Measurements from ENCODE around the gene PHF11. TPM values are rescaled to one million over a fixed set of nuclear protein-coding genes. Genes with fewer than 3 reads are reported as not detected.

The PHF11 gene
- polyA plus RNA-seq, 1 donor (not counting 4 experiments of a cell fraction or from before 2014, with no cell fraction given), result 32.9 TPM

DNA sequence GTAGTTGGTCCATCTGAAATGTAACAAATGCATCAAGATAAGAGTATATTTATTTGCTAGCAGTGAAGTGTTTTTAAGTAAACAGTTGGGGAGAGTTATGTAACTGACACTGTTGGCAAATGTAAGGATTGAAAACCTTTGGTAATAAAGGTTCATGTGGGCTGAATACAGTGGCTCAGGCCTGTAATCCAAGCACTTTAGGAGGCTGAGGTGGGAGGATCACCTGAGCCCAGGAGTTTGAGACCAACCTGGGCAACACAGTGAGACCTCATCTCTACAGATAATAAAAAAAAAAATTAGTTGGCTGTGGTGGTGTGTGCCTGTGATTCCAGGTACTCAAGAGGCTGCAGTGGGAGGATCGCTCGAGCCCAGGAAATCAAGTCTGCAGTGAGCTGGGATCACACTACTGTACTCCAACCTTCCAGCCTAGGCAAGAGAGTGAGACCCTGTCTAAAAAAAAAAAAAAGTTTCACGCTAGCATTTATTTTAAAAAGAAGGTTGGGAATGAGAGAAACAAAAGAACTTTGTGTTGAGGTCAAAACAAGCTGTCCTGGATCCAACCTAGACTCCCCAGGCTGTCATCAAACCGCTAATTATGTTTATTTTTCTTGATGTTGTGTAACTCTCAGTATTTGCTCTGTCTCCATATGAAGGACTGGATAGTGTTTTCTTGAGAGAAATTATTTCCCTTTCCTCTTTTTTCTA is 31.0 kb upstream of the PHF11 start:
- H3K4me2 ChIP-seq (ENCODE audit: control insufficient read depth, extremely low read depth, insufficient read depth, low read depth, low read length), result no peak overlapping the region
- no peaks in the 10 kb centered on the region for H3K9me3 ChIP-seq (ENCODE audit: control insufficient read depth, low read depth, low read length)
- no peak overlapping the region for H3K9ac ChIP-seq (ENCODE audit: control insufficient read depth, extremely low read depth, insufficient read depth, low read length)
- H4K20me1 ChIP-seq (ENCODE audit: control insufficient read depth, extremely low read depth, insufficient read depth, low read length), result no peaks in the 10 kb centered on the region
- no peaks in the 10 kb centered on the region for H3K9me1 ChIP-seq (ENCODE audit: control insufficient read depth, extremely low read depth, insufficient read depth, low read length)
- no peak overlapping the region for H2AFZ ChIP-seq (ENCODE audit: control insufficient read depth, low read length)
- H3K27ac ChIP-seq (ENCODE audit: control insufficient read depth, insufficient read depth, low read length), result no peak overlapping the region
- H3K36me3 ChIP-seq (ENCODE audit: control insufficient read depth in 2 of 2, extremely low read depth in 1 of 2, insufficient read depth in 2 of 2, low read length in 2 of 2), result peaks cover 0 to 9% of the 10 kb centered on the region in 2 experiments
- TF ChIP-seq, protein P1, sequence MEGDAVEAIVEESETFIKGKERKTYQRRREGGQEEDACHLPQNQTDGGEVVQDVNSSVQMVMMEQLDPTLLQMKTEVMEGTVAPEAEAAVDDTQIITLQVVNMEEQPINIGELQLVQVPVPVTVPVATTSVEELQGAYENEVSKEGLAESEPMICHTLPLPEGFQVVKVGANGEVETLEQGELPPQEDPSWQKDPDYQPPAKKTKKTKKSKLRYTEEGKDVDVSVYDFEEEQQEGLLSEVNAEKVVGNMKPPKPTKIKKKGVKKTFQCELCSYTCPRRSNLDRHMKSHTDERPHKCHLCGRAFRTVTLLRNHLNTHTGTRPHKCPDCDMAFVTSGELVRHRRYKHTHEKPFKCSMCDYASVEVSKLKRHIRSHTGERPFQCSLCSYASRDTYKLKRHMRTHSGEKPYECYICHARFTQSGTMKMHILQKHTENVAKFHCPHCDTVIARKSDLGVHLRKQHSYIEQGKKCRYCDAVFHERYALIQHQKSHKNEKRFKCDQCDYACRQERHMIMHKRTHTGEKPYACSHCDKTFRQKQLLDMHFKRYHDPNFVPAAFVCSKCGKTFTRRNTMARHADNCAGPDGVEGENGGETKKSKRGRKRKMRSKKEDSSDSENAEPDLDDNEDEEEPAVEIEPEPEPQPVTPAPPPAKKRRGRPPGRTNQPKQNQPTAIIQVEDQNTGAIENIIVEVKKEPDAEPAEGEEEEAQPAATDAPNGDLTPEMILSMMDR (optimal IDR thresholded peaks at IDR 0.05 in 1 of 3, IDR thresholded peaks at IDR 0.05 in 1 of 3, conservative IDR thresholded peaks at IDR 0.05 in 1 of 3; ENCODE audit: extremely low read depth in 1 of 3, insufficient read depth in 2 of 3, low read length in 3 of 3), result no peak
- no peak for TF ChIP-seq EZH2 (IDR thresholded peaks at IDR 0.05; ENCODE audit: low read length)
- no peak overlapping the region for H3K4me3 ChIP-seq (ENCODE audit: control insufficient read depth in 2 of 3, extremely low read depth in 1 of 3, insufficient read depth in 2 of 3, low read depth in 1 of 3, low read length in 3 of 3)
- no peaks in the 10 kb centered on the region for H3K27me3 ChIP-seq (ENCODE audit: control insufficient read depth, extremely low read depth, insufficient read depth, low read length)
- DNase-seq (ENCODE audit: low read depth, low spot score), result no peak
- H3K79me2 ChIP-seq (ENCODE audit: control insufficient read depth, insufficient read depth, low read length), result no peaks in the 10 kb centered on the region
- no peak for FAIRE-seq
- dilution Hi-C loops (cut with MboI; ENCODE audit: extremely low pct_ligation_motif_present, low sequenced_read_pairs), result no loop called here
- H3K4me1 ChIP-seq (ENCODE audit: control insufficient read depth, extremely low read depth, insufficient read depth, low read length), result no peaks in the 10 kb centered on the region

DNA sequence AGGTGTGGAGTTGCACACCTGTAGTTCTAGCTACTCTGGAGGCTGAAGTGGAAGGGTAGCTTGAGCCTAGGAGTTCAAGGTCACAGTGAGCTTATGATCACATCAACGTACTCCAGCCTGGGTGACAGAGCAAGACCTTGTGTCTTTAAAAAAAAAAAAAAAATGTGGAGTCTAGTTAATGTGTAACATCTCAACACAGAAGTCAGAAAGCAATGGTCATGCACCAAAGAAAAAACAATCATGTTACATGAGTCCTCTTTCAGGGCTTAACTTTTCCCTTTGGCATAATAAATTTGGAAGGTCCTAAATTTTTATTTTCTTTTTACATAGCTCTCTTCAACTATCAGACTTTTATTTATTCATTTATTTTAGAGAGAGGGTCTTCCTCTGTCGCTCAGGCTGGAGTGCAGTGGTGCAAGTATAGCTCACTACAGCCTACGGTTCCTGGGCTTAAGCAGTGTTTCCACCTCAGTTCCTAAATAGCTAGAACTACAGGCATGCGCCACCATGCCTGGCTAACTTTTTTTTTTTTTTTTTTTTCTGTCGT is 29.4 kb upstream of the PHF11 start:
- Histone ChIP-seq H4K20me1 (ENCODE audit: control insufficient read depth, extremely low read depth, insufficient read depth, low read length) (no peaks in the 10 kb centered on the region), H3K4me3 (ENCODE audit: control insufficient read depth in 2 of 3, extremely low read depth in 1 of 3, insufficient read depth in 2 of 3, low read depth in 1 of 3, low read length in 3 of 3) (no peak overlapping the region), H3K36me3 (ENCODE audit: control insufficient read depth in 2 of 2, extremely low read depth in 1 of 2, insufficient read depth in 2 of 2, low read length in 2 of 2) (peaks cover 0 to 9% of the 10 kb centered on the region in 2 experiments), H2AFZ (ENCODE audit: control insufficient read depth, low read length) (no peak overlapping the region), H3K9me1 (ENCODE audit: control insufficient read depth, extremely low read depth, insufficient read depth, low read length) (no peaks in the 10 kb centered on the region), H3K79me2 (ENCODE audit: control insufficient read depth, insufficient read depth, low read length) (no peaks in the 10 kb centered on the region), H3K4me2 (ENCODE audit: control insufficient read depth, extremely low read depth, insufficient read depth, low read depth, low read length) (no peak overlapping the region), H3K27me3 (ENCODE audit: control insufficient read depth, extremely low read depth, insufficient read depth, low read length) (no peaks in the 10 kb centered on the region), H3K9ac (ENCODE audit: control insufficient read depth, extremely low read depth, insufficient read depth, low read length) (no peak overlapping the region), H3K27ac (ENCODE audit: control insufficient read depth, insufficient read depth, low read length) (no peak overlapping the region), H3K9me3 (ENCODE audit: control insufficient read depth, low read depth, low read length) (no peaks in the 10 kb centered on the region), H3K4me1 (ENCODE audit: control insufficient read depth, extremely low read depth, insufficient read depth, low read length) (no peaks in the 10 kb centered on the region)
- DNase-seq (ENCODE audit: low read depth, low spot score), result no peak
- dilution Hi-C loops (cut with MboI; ENCODE audit: extremely low pct_ligation_motif_present, low sequenced_read_pairs), result no loop called here
- no peak for FAIRE-seq
- TF ChIP-seq, protein P1 (optimal IDR thresholded peaks at IDR 0.05 in 1 of 3, IDR thresholded peaks at IDR 0.05 in 1 of 3, conservative IDR thresholded peaks at IDR 0.05 in 1 of 3; ENCODE audit: extremely low read depth in 1 of 3, insufficient read depth in 2 of 3, low read length in 3 of 3), result no peak
- no peak for TF ChIP-seq EZH2 (IDR thresholded peaks at IDR 0.05; ENCODE audit: low read length)
